Hepatocyte (in vitro differentiated cells): ENCODE measurements around the gene PDE4D. TPM values are rescaled to one million over a fixed set of nuclear protein-coding genes. Genes with fewer than 3 reads are reported as not detected.

Source experiments
- DNase-seq: peaks from one replicate; pipeline ENCODE4 v3.0.0-alpha.2; 2016; ENCODE audit warnings: low spot score
- H2AFZ ChIP-seq: fragments of 200-600 bp; sonication (generic); 2 replicates; pipeline ENCODE4 v1.6.0; 2016; ENCODE audit warnings: antibody characterized with exemption, mild to moderate bottlenecking
- H3K27ac ChIP-seq: fragments of 200-600 bp; sonication (generic); 2 replicates; pipeline ENCODE4 v1.5.1; 2016; ENCODE audit warnings: mild to moderate bottlenecking
- H3K27me3 ChIP-seq: fragments of 200-600 bp; sonication (generic); 2 replicates; pipeline ENCODE4 v1.6.1; 2016
- H3K36me3 ChIP-seq: fragments of 200-600 bp; sonication (generic); replicated peaks from 2 replicates; pipeline ENCODE4 v1.5.1; 2016; ENCODE audit warnings: low read depth; ENCODE audit not compliant: insufficient read depth
- H3K4me1 ChIP-seq: fragments of 200-600 bp; sonication (generic); 2 replicates; pipeline ENCODE4 v1.5.1; 2016; ENCODE audit warnings: mild to moderate bottlenecking, moderate library complexity; ENCODE audit not compliant: insufficient read depth
- H3K4me2 ChIP-seq: fragments of 200-600 bp; sonication (generic); 2 replicates; pipeline ENCODE4 v1.6.0; 2016
- H3K4me3 ChIP-seq: fragments of 200-600 bp; sonication (generic); 2 replicates; pipeline ENCODE4 v1.5.1; 2016; ENCODE audit warnings: mild to moderate bottlenecking
- H3K79me2 ChIP-seq: fragments of 200-600 bp; sonication (generic); 2 replicates; pipeline ENCODE4 v1.6.0; 2017; ENCODE audit warnings: mild to moderate bottlenecking
- H3K9me2 ChIP-seq: fragments of 200-600 bp; sonication (generic); replicated peaks from 2 replicates; pipeline ENCODE4 v1.6.0; 2017; ENCODE audit warnings: mild to moderate bottlenecking; ENCODE audit not compliant: insufficient read depth
- H3K9me3 ChIP-seq: fragments of 200-600 bp; sonication (generic); 2 replicates; pipeline ENCODE4 v1.5.1; 2016; ENCODE audit warnings: low read depth, mild to moderate bottlenecking
- H4K20me1 ChIP-seq: fragments of 200-600 bp; sonication (generic); 2 replicates; pipeline ENCODE4 v1.6.0; 2016; ENCODE audit warnings: mild to moderate bottlenecking; ENCODE audit not compliant: insufficient read depth, poor library complexity, severe bottlenecking
- CTCF ChIP-seq: fragments of 200-600 bp; sonication (generic); IDR thresholded peaks from 2 replicates; pipeline ENCODE4 v1.5.1; 2016; ENCODE audit warnings: antibody characterized with exemption, mild to moderate bottlenecking; ENCODE audit not compliant: poor library complexity
- EZH2 ChIP-seq: fragments of 200-600 bp; sonication (generic); IDR thresholded peaks from 2 replicates; pipeline ENCODE4 v1.6.1; 2016; ENCODE audit warnings: antibody characterized with exemption, mild to moderate bottlenecking, borderline replicate concordance
- EZH2phosphoT487 ChIP-seq: fragments of 200-600 bp; sonication (generic); IDR thresholded peaks from one replicate; pipeline ENCODE4 v1.6.1; 2018; ENCODE audit warnings: antibody characterized with exemption, mild to moderate bottlenecking, low read depth, moderate library complexity; ENCODE audit not compliant: unreplicated experiment, severe bottlenecking
- WGBS: methylation state at CpG from one replicate; pipeline ENCODE4 v1.1.6; 2016; ENCODE audit warnings: low lambda C conversion rate; ENCODE audit errors: missing lambda C conversion rate; 5-methylcytosine and 5-hydroxymethylcytosine counted together
- polyA plus RNA-seq: library from polyadenylated mRNA; unstranded; fragments of >200 nt; fragmentation: Nextera tagmentation; extraction: Ambion mirVana; gene quantifications from 2 replicates; pipeline ENCODE4 v1.2.1, GENCODE V29; 2016
- total RNA-seq: library from RNA; depleted of rRNA; stranded (reverse); fragments of >200 nt; gene quantifications from 2 replicates; pipeline ENCODE4 v1.2.3, GENCODE V29; 2014

The PDE4D gene
- total and polyA plus RNA-seq, 2 experiments from 2014 or later = 14.5 to 45.2 TPM

- Histone ChIP-seq H3K4me3 (no peak overlapping the region), H4K20me1 (no peaks in the 10 kb centered on the region)
Observed at GRCh38 chr5:59583151-59583809, 310.2 kb downstream of the PDE4D start.

GRCh38 chr5:59582746-59583145, 310.8 kb downstream of the PDE4D start:
- no peak for DNase-seq
- Histone ChIP-seq H3K9me2 (no peaks in the 10 kb centered on the region), H3K4me3 (no peak overlapping the region), H3K36me3 (no peaks in the 10 kb centered on the region), H3K4me2 (no peak overlapping the region), H4K20me1 (no peaks in the 10 kb centered on the region), H3K27ac (no peak overlapping the region), H3K27me3 (no peaks in the 10 kb centered on the region), H3K4me1 (peaks cover 19% of the 10 kb centered on the region), H3K79me2 (peaks cover 8% of the 10 kb centered on the region), H2AFZ (no peak overlapping the region), H3K9me3 (no peaks in the 10 kb centered on the region)
- TF ChIP-seq CTCF (no peak), EZH2phosphoT487 (no peak), EZH2 (no peak)

More at GRCh38 chr5:59583151-59583809, 310.2 kb downstream of the PDE4D start:
- peaks cover 25% of the 10 kb centered on the region for H3K4me1 ChIP-seq
- no peaks in the 10 kb centered on the region for H3K36me3 ChIP-seq
- H3K27ac ChIP-seq = peak overlapping the region; percentile 10
- TF ChIP-seq EZH2 (no peak), CTCF (no peak), EZH2phosphoT487 (no peak)
- 33% methylated on average over 2 of the region's 2 CpGs for WGBS
- no peaks in the 10 kb centered on the region for H3K9me2 ChIP-seq
- peak overlapping the region; percentile 59 for H3K4me2 ChIP-seq
- H3K27me3 ChIP-seq = no peaks in the 10 kb centered on the region
- peaks cover 8% of the 10 kb centered on the region for H3K79me2 ChIP-seq
- no peaks in the 10 kb centered on the region for H3K9me3 ChIP-seq
- H2AFZ ChIP-seq = no peak overlapping the region
- peak; percentile 18 for DNase-seq

- TF ChIP-seq CTCF (no peak), EZH2phosphoT487 (no peak), EZH2 (no peak)
- no peaks in the 10 kb centered on the region for H3K27me3 ChIP-seq
- no peak overlapping the region for H3K27ac ChIP-seq
- no peak overlapping the region for H3K4me3 ChIP-seq
- H3K9me3 ChIP-seq = no peaks in the 10 kb centered on the region
- no peak overlapping the region for H2AFZ ChIP-seq
- H3K9me2 ChIP-seq = no peaks in the 10 kb centered on the region
- 89% methylated on average over 1 of the region's 1 CpG for WGBS
- H3K36me3 ChIP-seq = no peaks in the 10 kb centered on the region
- no peak for DNase-seq
- peaks cover 8% of the 10 kb centered on the region for H3K79me2 ChIP-seq
- peaks cover 18% of the 10 kb centered on the region for H3K4me1 ChIP-seq
- no peaks in the 10 kb centered on the region for H4K20me1 ChIP-seq
- H3K4me2 ChIP-seq = no peak overlapping the region
Observed at GRCh38 chr5:59579824-59580167, 313.7 kb downstream of the PDE4D start.
